ENCODE results near the gene TBC1D17.

Gene TBC1D17

GRCh38 chr19:49894011-49894664 lies 16.6 kb downstream of the TBC1D17 start:
- Histone ChIP-seq H3K79me2 (ENCODE audit: insufficient read depth, low read length) (no peaks in the 10 kb centered on the region), H3K9ac (ENCODE audit: low read length) (no peak overlapping the region), H3K27ac (ENCODE audit: low read depth, low read length) (no peak overlapping the region), H4K20me1 (ENCODE audit: low read depth, low read length) (no peaks in the 10 kb centered on the region), H3K36me3 (ENCODE audit: low read length) (no peaks in the 10 kb centered on the region), H3K9me2 (replicated peaks; ENCODE audit: insufficient read depth, low read length) (no peaks in the 10 kb centered on the region), H3F3A (ENCODE audit: insufficient read depth) (0 out of 2 replicates have a peak, but pooled peaks cover 6% of the 10 kb centered on the region), H3K27me3 (ENCODE audit: low read length) (no peaks in the 10 kb centered on the region), H3K4me3 (ENCODE audit: insufficient read depth, low read length, poor library complexity, severe bottlenecking) (no peak overlapping the region), H3K4me2 (ENCODE audit: low read depth, low read length, poor library complexity, severe bottlenecking) (no peak overlapping the region), H3K9me3 (ENCODE audit: insufficient read depth, low read length) (no peaks in the 10 kb centered on the region), H2AFZ (ENCODE audit: low read depth, low read length, severe bottlenecking) (no peak overlapping the region)
- TF ChIP-seq, protein P1, sequence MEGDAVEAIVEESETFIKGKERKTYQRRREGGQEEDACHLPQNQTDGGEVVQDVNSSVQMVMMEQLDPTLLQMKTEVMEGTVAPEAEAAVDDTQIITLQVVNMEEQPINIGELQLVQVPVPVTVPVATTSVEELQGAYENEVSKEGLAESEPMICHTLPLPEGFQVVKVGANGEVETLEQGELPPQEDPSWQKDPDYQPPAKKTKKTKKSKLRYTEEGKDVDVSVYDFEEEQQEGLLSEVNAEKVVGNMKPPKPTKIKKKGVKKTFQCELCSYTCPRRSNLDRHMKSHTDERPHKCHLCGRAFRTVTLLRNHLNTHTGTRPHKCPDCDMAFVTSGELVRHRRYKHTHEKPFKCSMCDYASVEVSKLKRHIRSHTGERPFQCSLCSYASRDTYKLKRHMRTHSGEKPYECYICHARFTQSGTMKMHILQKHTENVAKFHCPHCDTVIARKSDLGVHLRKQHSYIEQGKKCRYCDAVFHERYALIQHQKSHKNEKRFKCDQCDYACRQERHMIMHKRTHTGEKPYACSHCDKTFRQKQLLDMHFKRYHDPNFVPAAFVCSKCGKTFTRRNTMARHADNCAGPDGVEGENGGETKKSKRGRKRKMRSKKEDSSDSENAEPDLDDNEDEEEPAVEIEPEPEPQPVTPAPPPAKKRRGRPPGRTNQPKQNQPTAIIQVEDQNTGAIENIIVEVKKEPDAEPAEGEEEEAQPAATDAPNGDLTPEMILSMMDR (IDR thresholded peaks at IDR 0.05; ENCODE audit: insufficient read depth, low read length, poor library complexity, severe bottlenecking): no peak
- no peak for TF ChIP-seq EZH2phosphoT487 (conservative IDR thresholded peaks at IDR 0.05; ENCODE audit: low read length)

DNA sequence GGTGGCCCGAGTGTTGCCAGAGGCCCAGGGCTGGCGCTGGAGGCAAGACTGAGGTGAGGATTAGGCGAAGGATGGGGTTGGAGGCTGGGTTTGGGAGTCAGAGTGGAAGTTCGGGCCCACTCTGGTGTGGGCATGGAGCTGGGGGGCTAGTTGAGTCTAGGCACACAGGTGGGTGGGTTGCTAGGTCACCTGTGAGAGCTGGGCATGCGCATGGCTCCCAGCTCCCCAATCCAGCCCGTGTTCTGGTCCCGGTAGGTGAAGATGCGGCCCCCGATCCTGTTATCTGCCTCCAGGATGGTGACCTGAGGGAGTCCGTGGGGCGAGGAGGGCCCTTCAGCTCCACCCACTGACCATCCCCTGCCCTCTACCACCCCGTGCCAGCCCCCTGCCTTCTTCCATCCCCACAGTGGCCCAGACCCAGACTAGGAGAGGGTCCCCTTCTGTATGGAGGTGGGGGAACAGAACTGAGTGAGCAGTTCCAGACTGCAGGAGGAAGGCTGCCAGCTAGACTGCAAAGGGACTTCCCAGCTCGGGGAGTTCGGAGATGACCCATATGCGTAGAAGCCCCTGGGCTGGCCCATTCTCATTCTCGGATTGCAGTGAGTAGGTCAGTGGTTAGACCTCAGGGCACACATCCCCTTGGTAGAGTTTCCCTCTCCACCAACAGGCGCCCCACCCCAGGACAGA lies 17.5 kb downstream of the TBC1D17 start:
- Histone ChIP-seq H2AFZ (ENCODE audit: low read depth, low read length, severe bottlenecking) (no peak overlapping the region), H3K9me3 (ENCODE audit: insufficient read depth, low read length) (no peaks in the 10 kb centered on the region), H3K9me2 (replicated peaks; ENCODE audit: insufficient read depth, low read length) (no peaks in the 10 kb centered on the region), H3K4me3 (ENCODE audit: insufficient read depth, low read length, poor library complexity, severe bottlenecking) (no peak overlapping the region), H3K36me3 (ENCODE audit: low read length) (no peaks in the 10 kb centered on the region), H3K27ac (ENCODE audit: low read depth, low read length) (no peak overlapping the region), H3F3A (ENCODE audit: insufficient read depth) (0 out of 2 replicates have a peak, but pooled peaks cover 6% of the 10 kb centered on the region), H4K20me1 (ENCODE audit: low read depth, low read length) (no peaks in the 10 kb centered on the region), H3K27me3 (ENCODE audit: low read length) (no peaks in the 10 kb centered on the region), H3K9ac (ENCODE audit: low read length) (no peak overlapping the region), H3K79me2 (ENCODE audit: insufficient read depth, low read length) (no peaks in the 10 kb centered on the region), H3K4me2 (ENCODE audit: low read depth, low read length, poor library complexity, severe bottlenecking) (no peak overlapping the region)
- TF ChIP-seq EZH2phosphoT487 (conservative IDR thresholded peaks at IDR 0.05; ENCODE audit: low read length): no peak
- TF ChIP-seq, protein P1 (IDR thresholded peaks at IDR 0.05; ENCODE audit: insufficient read depth, low read length, poor library complexity, severe bottlenecking): no peak

- Histone ChIP-seq H3F3A (ENCODE audit: insufficient read depth) (0 out of 2 replicates have a peak, but pooled peaks cover 6% of the 10 kb centered on the region), H3K27ac (ENCODE audit: low read depth, low read length) (no peak overlapping the region), H3K36me3 (ENCODE audit: low read length) (no peaks in the 10 kb centered on the region), H4K20me1 (ENCODE audit: low read depth, low read length) (no peaks in the 10 kb centered on the region), H3K79me2 (ENCODE audit: insufficient read depth, low read length) (no peaks in the 10 kb centered on the region), H3K4me2 (ENCODE audit: low read depth, low read length, poor library complexity, severe bottlenecking) (peak overlapping the region; percentile 65), H2AFZ (ENCODE audit: low read depth, low read length, severe bottlenecking) (no peak overlapping the region), H3K9me3 (ENCODE audit: insufficient read depth, low read length) (no peaks in the 10 kb centered on the region), H3K27me3 (ENCODE audit: low read length) (no peaks in the 10 kb centered on the region), H3K4me3 (ENCODE audit: insufficient read depth, low read length, poor library complexity, severe bottlenecking) (no peak overlapping the region), H3K9ac (ENCODE audit: low read length) (no peak overlapping the region; the same call in 1 of the 2 replicates), H3K9me2 (replicated peaks; ENCODE audit: insufficient read depth, low read length) (no peaks in the 10 kb centered on the region)
- TF ChIP-seq, protein P1 (IDR thresholded peaks at IDR 0.05; ENCODE audit: insufficient read depth, low read length, poor library complexity, severe bottlenecking): no peak
- TF ChIP-seq EZH2phosphoT487 (conservative IDR thresholded peaks at IDR 0.05; ENCODE audit: low read length): no peak
Observed at GRCh38 chr19:49895566-49896297, 18.2 kb downstream of the TBC1D17 start.

Data from SU-DHL-6 (cell line).